Measurements from ENCODE around the gene EIF1AX. TPM values are rescaled to one million over a fixed set of nuclear protein-coding genes. Genes with fewer than 3 reads are reported as not detected.

The EIF1AX gene
- total RNA-seq, 1 experiment from 2014 or later = 51.1 TPM

DNA sequence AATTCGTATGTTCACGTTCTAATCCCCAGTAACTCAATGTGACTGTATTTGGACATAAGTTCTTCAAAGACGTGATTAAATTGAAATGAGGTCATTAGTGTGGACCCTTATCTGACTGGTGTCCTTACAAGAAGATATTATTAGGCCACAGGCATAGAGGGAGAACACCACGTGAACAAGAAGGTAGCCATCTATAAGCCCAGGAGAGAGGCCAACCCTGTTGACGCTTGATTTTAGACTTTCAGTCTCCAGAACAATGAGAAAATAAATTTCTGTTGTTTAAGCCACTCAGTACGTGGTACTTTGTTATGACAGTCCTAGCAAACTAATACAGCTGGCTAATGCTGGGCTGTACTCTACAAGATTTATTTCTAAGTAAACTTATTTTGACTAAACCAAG lies 1.5 kb upstream of the EIF1AX start:
- no peaks in the 10 kb centered on the region for H3K9me3 ChIP-seq (ENCODE audit: low read length)
- no peak overlapping the region for H3K9ac ChIP-seq (ENCODE audit: low read length)
- H3K79me2 ChIP-seq (ENCODE audit: low read length) = peaks cover 35% of the 10 kb centered on the region
- H3K4me2 ChIP-seq (ENCODE audit: low read length) = peak overlapping the region; percentile 64; the same call in 1 of the 2 replicates
- CTCF ChIA-PET = no interaction called here
- BruUV-seq (replicated peaks) = no TSS peak
- H3K27ac ChIP-seq (ENCODE audit: low read length) = no peak overlapping the region
- H3F3A ChIP-seq (ENCODE audit: low read length, unreplicated experiment) = no peaks in the 10 kb centered on the region
- no peak overlapping the region for H2AFZ ChIP-seq (ENCODE audit: low read length)
- no peaks in the 10 kb centered on the region for H3K9me2 ChIP-seq (replicated peaks; ENCODE audit: low read length)
- no peak for DNase-seq
- no peak overlapping the region for H3K4me3 ChIP-seq (ENCODE audit: low read length)
- H3K27me3 ChIP-seq (ENCODE audit: low read length) = no peaks in the 10 kb centered on the region
- intact Hi-C loops (cut with micrococcal nuclease) = no loop called here
- no peak for ATAC-seq
- H4K20me1 ChIP-seq (ENCODE audit: low read length) = peaks cover 31% of the 10 kb centered on the region
- H3K36me3 ChIP-seq (ENCODE audit: low read depth, low read length) = peaks cover 23% of the 10 kb centered on the region
- peaks cover 29% of the 10 kb centered on the region for H3K4me1 ChIP-seq (ENCODE audit: insufficient read depth, low read length)
- POLR2A ChIA-PET (ENCODE audit: unreplicated experiment) = interaction anchor here (0.7 kb wide), 1 partner anchor 10 kb away, joined by 6 read pairs; no protein-coding TSS in a partner anchor
- TF ChIP-seq CTCF (conservative IDR thresholded peaks at IDR 0.05; ENCODE audit: low read depth, low read length) (no peak), EZH2phosphoT487 (IDR thresholded peaks at IDR 0.05; ENCODE audit: borderline replicate concordance, low read length) (no peak), EZH2 (IDR thresholded peaks at IDR 0.05; ENCODE audit: low read length, unreplicated experiment) (no peak)

- Histone ChIP-seq H3K9ac (ENCODE audit: low read length) (peak overlapping the region; percentile 96), H2AFZ (ENCODE audit: low read length) (no peak overlapping the region), H3K9me3 (ENCODE audit: low read length) (no peaks in the 10 kb centered on the region), H3K36me3 (ENCODE audit: low read depth, low read length) (peaks cover 45% of the 10 kb centered on the region), H3K9me2 (replicated peaks; ENCODE audit: low read length) (no peaks in the 10 kb centered on the region), H3K4me1 (ENCODE audit: insufficient read depth, low read length) (peaks cover 34% of the 10 kb centered on the region), H4K20me1 (ENCODE audit: low read length) (peaks cover 50% of the 10 kb centered on the region), H3K27ac (ENCODE audit: low read length) (no peak overlapping the region), H3K27me3 (ENCODE audit: low read length) (no peaks in the 10 kb centered on the region), H3F3A (ENCODE audit: low read length, unreplicated experiment) (no peaks in the 10 kb centered on the region), H3K79me2 (ENCODE audit: low read length) (peaks cover 59% of the 10 kb centered on the region), H3K4me2 (ENCODE audit: low read length) (peak overlapping the region; percentile 98), H3K4me3 (ENCODE audit: low read length) (peak overlapping the region; percentile 100)
- no peak for ATAC-seq
- POLR2A ChIA-PET (ENCODE audit: unreplicated experiment) = no interaction called here
- TF ChIP-seq EZH2 (IDR thresholded peaks at IDR 0.05; ENCODE audit: low read length, unreplicated experiment) (no peak), CTCF (conservative IDR thresholded peaks at IDR 0.05; ENCODE audit: low read depth, low read length) (no peak), EZH2phosphoT487 (IDR thresholded peaks at IDR 0.05; ENCODE audit: borderline replicate concordance, low read length) (no peak)
- no peak for DNase-seq
- no TSS peak for BruUV-seq (replicated peaks)
- intact Hi-C loops (cut with micrococcal nuclease) = no loop called here
- CTCF ChIA-PET = no interaction called here
Measured at GRCh38 chrX:20140420-20140819, 1.2 kb downstream of the EIF1AX start.

DNA sequence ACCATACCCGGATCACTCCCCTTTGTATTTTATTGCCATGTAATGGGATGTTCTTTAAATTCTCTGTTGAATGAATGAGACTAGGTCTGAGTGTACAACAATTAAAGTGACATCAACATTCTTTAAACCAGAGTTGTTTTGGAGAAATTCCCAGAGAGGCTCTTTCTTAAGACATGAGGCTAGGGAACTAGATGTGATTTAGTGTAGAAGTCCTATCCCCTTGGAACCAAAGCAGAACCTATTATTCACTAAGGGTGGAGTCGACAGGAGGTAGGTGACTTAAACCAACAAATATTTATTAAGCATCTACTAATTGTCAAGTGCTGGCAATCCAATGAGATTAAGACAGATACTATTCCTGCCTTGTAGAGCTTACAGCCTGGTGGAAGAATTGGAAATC lies 1.7 kb downstream of the EIF1AX start:
- Histone ChIP-seq H3K9ac (ENCODE audit: low read length) (peak overlapping the region; percentile 96; the same call in 1 of the 2 replicates), H3K9me2 (replicated peaks; ENCODE audit: low read length) (no peaks in the 10 kb centered on the region), H3K36me3 (ENCODE audit: low read depth, low read length) (peaks cover 50% of the 10 kb centered on the region), H3K27me3 (ENCODE audit: low read length) (no peaks in the 10 kb centered on the region), H3K4me2 (ENCODE audit: low read length) (peak overlapping the region; percentile 98), H2AFZ (ENCODE audit: low read length) (no peak overlapping the region), H3K4me3 (ENCODE audit: low read length) (peak overlapping the region; percentile 100), H3K9me3 (ENCODE audit: low read length) (no peaks in the 10 kb centered on the region), H3K79me2 (ENCODE audit: low read length) (peaks cover 64% of the 10 kb centered on the region), H3K27ac (ENCODE audit: low read length) (no peak overlapping the region), H3K4me1 (ENCODE audit: insufficient read depth, low read length) (peaks cover 34% of the 10 kb centered on the region), H4K20me1 (ENCODE audit: low read length) (peaks cover 50% of the 10 kb centered on the region), H3F3A (ENCODE audit: low read length, unreplicated experiment) (no peaks in the 10 kb centered on the region)
- DNase-seq = peak; percentile 43
- intact Hi-C loops (cut with micrococcal nuclease) = no loop called here
- no peak for TF ChIP-seq EZH2 (IDR thresholded peaks at IDR 0.05; ENCODE audit: low read length, unreplicated experiment)
- TF ChIP-seq CTCF (conservative IDR thresholded peaks at IDR 0.05; ENCODE audit: low read depth, low read length) = no peak
- no peak for TF ChIP-seq EZH2phosphoT487 (IDR thresholded peaks at IDR 0.05; ENCODE audit: borderline replicate concordance, low read length)
- BruUV-seq (replicated peaks) = no TSS peak
- ChIA-PET POLR2A (ENCODE audit: unreplicated experiment) (no interaction called here), CTCF (interaction anchor here (0.5 kb wide), 1 partner anchor 63 kb away, joined by 5 read pairs; no protein-coding TSS in a partner anchor)
- ATAC-seq = 0 out of 2 replicates have a peak, but pooled peaks have one; percentile 1

Measured in PC-3 (cell line).